ENCODE measurements around the gene ATP1A4. TPM values are rescaled to one million over a fixed set of nuclear protein-coding genes. Genes with fewer than 3 reads are reported as not detected.

ATP1A4 gene
- total RNA-seq, 1 donor from 2014 or later = not detected

Other genes with a start within 250 kb of the ATP1A4 start
- gene TAGLN2, start 226.1 kb upstream of the ATP1A4 start, total RNA-seq = 406 TPM
- 13.0 TPM for gene IGSF9, start 206.0 kb upstream of the ATP1A4 start, total RNA-seq
- gene SLAMF9, start 197.4 kb upstream of the ATP1A4 start, total RNA-seq = 0.28 TPM
- 3.3 TPM for gene PIGM, start 119.6 kb upstream of the ATP1A4 start, total RNA-seq
- gene KCNJ10, start 81.4 kb upstream of the ATP1A4 start, total RNA-seq = not detected
- not detected for gene KCNJ9, start 70.1 kb upstream of the ATP1A4 start, total RNA-seq
- gene IGSF8, start 53.0 kb upstream of the ATP1A4 start, total RNA-seq = 13.7 TPM
- gene ATP1A2, start 35.8 kb upstream of the ATP1A4 start, total RNA-seq = 0.80 TPM
- gene CASQ1, start 39.0 kb downstream of the ATP1A4 start, total RNA-seq = 0.28 TPM
- gene PEA15, start 53.8 kb downstream of the ATP1A4 start, total RNA-seq = 107 TPM
- gene DCAF8, start 110.9 kb downstream of the ATP1A4 start, total RNA-seq = 46.8 TPM
- gene PEX19, start 133.5 kb downstream of the ATP1A4 start, total RNA-seq = 38.8 TPM
- gene COPA, start 191.6 kb downstream of the ATP1A4 start, total RNA-seq = 93.9 TPM
- gene NCSTN, start 191.8 kb downstream of the ATP1A4 start, total RNA-seq = 60.1 TPM
- 0.08 TPM for gene NHLH1, start 215.5 kb downstream of the ATP1A4 start, total RNA-seq
- 12.3 TPM for gene VANGL2, start 249.0 kb downstream of the ATP1A4 start, total RNA-seq